Measurements from ENCODE around the gene TBC1D22A. TPM values are rescaled to one million over a fixed set of nuclear protein-coding genes. Genes with fewer than 3 reads are reported as not detected.

TBC1D22A gene
- total RNA-seq, 1 experiment from 2014 or later = 20.9 TPM

GRCh38 chr22:46799626-46800025 is 37.2 kb downstream of the TBC1D22A start:
- DNase-seq (ENCODE audit: low read depth, low spot score) = no peak
- intact Hi-C loops (cut with micrococcal nuclease) = loop anchor here (2.0 to 10.0 kb wide), 3 partner anchors 61 to 1035 kb away; partner anchors contain the start of gene CERK
- CTCF ChIA-PET = interaction anchor here (1.3 to 1.7 kb wide), 2 partner anchors 41 to 236 kb away, joined by 5 to 6 read pairs; no protein-coding TSS in a partner anchor

GRCh38 chr22:46800102-46800857 is 37.8 kb downstream of the TBC1D22A start:
- Histone ChIP-seq H3K9ac (ENCODE audit: low read length) (no peak overlapping the region), H3K27ac (ENCODE audit: low read depth, low read length) (no peak overlapping the region), H4K20me1 (ENCODE audit: insufficient read depth) (no peaks in the 10 kb centered on the region), H3K27me3 (ENCODE audit: insufficient read depth, low read length) (no peaks in the 10 kb centered on the region), H3K4me3 (replicated peaks in 1 of 2; ENCODE audit: low read depth in 1 of 2, low read length in 2 of 2) (no peak overlapping the region), H3K4me2 (ENCODE audit: low read length) (no peak overlapping the region), H3K9me2 (ENCODE audit: insufficient read depth) (no peaks in the 10 kb centered on the region), H3K79me2 (ENCODE audit: insufficient read depth, low read length) (peaks cover 3% of the 10 kb centered on the region; the same call in 1 of the 2 replicates), H3K4me1 (ENCODE audit: control insufficient read depth in 1 of 2, insufficient read depth in 2 of 2, low read length in 2 of 2) (peaks cover 3 to 18% of the 10 kb centered on the region in 2 experiments), H3K36me3 (ENCODE audit: control insufficient read depth in 1 of 2, insufficient read depth in 2 of 2, low read length in 2 of 2) (peaks cover 10 to 11% of the 10 kb centered on the region in 2 experiments; a peak in 2 of 4 replicates), H3K9me3 (ENCODE audit: control insufficient read depth in 1 of 2, insufficient read depth in 1 of 2, low read depth in 1 of 2, low read length in 2 of 2) (no peaks in the 10 kb centered on the region), H2AFZ (ENCODE audit: low read depth, low read length, poor library complexity, severe bottlenecking) (no peak overlapping the region)
- intact Hi-C loops (cut with micrococcal nuclease) = loop anchor here (5.0 kb wide), 1 partner anchor 238 kb away; no protein-coding TSS in a partner anchor
- CTCF ChIA-PET = interaction anchor here (0.9 to 1.9 kb wide), 4 partner anchors 9 to 237 kb away, joined by 3 to 9 read pairs (median 4); no protein-coding TSS in a partner anchor
- RAD21 ChIA-PET (ENCODE audit: low non-redundant PET in 1 of 2, low total read pairs in 2 of 2, uncharacterized antibody in 2 of 2, unreplicated experiment in 2 of 2) = no interaction called here
- BruUV-seq (replicated peaks) = no TSS peak
- ATAC-seq (no peak), DNase-seq (ENCODE audit: low read depth, low spot score) (no peak)
- POLR2A ChIA-PET = no interaction called here
- TF ChIP-seq, protein P1, sequence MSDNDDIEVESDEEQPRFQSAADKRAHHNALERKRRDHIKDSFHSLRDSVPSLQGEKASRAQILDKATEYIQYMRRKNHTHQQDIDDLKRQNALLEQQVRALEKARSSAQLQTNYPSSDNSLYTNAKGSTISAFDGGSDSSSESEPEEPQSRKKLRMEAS (IDR thresholded peaks at IDR 0.05) = no peak
- no peak for TF ChIP-seq CBX3 (IDR thresholded peaks at IDR 0.05; ENCODE audit: low read depth)
- no peak for TF ChIP-seq POLR2A (IDR thresholded peaks at IDR 0.05; ENCODE audit: borderline replicate concordance, extremely low read depth, insufficient read depth, insufficient read length)
- no peak for TF ChIP-seq ZNF274 (IDR thresholded peaks at IDR 0.05; ENCODE audit: low read depth, low read length)
- TF ChIP-seq SRF (IDR thresholded peaks at IDR 0.05; ENCODE audit: low read depth) = no peak
- no peak for TF ChIP-seq ZFX (IDR thresholded peaks at IDR 0.05)
- TF ChIP-seq EZH2phosphoT487 (IDR thresholded peaks at IDR 0.05; ENCODE audit: borderline replicate concordance) = no peak
- TF ChIP-seq CEBPB (IDR thresholded peaks at IDR 0.05; ENCODE audit: low read depth) = no peak
- no peak for TF ChIP-seq SP1 (IDR thresholded peaks at IDR 0.05; ENCODE audit: low read depth)
- no peak for TF ChIP-seq SIN3A (IDR thresholded peaks at IDR 0.05; ENCODE audit: low read depth)
- TF ChIP-seq, protein P2, sequence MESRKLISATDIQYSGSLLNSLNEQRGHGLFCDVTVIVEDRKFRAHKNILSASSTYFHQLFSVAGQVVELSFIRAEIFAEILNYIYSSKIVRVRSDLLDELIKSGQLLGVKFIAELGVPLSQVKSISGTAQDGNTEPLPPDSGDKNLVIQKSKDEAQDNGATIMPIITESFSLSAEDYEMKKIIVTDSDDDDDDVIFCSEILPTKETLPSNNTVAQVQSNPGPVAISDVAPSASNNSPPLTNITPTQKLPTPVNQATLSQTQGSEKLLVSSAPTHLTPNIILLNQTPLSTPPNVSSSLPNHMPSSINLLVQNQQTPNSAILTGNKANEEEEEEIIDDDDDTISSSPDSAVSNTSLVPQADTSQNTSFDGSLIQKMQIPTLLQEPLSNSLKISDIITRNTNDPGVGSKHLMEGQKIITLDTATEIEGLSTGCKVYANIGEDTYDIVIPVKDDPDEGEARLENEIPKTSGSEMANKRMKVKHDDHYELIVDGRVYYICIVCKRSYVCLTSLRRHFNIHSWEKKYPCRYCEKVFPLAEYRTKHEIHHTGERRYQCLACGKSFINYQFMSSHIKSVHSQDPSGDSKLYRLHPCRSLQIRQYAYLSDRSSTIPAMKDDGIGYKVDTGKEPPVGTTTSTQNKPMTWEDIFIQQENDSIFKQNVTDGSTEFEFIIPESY (IDR thresholded peaks at IDR 0.05; ENCODE audit: extremely low read depth, insufficient replicate concordance, low read length) = no peak

More at GRCh38 chr22:46799626-46800025, 37.2 kb downstream of the TBC1D22A start:
- ChIA-PET POLR2A (interaction anchor here (0.8 kb wide), 1 partner anchor 61 kb away, joined by 3 read pairs; no protein-coding TSS in a partner anchor), RAD21 (ENCODE audit: low non-redundant PET in 1 of 2, low total read pairs in 2 of 2, uncharacterized antibody in 2 of 2, unreplicated experiment in 2 of 2) (no interaction called here)
- peaks cover 3 to 18% of the 10 kb centered on the region in 2 experiments for H3K4me1 ChIP-seq (ENCODE audit: control insufficient read depth in 1 of 2, insufficient read depth in 2 of 2, low read length in 2 of 2)
- no peak overlapping the region for H3K4me3 ChIP-seq (replicated peaks in 1 of 2; ENCODE audit: low read depth in 1 of 2, low read length in 2 of 2)
- H2AFZ ChIP-seq (ENCODE audit: low read depth, low read length, poor library complexity, severe bottlenecking) = no peak overlapping the region
- no peak for ATAC-seq
- peaks cover 3% of the 10 kb centered on the region; the same call in 1 of the 2 replicates for H3K79me2 ChIP-seq (ENCODE audit: insufficient read depth, low read length)
- H3K27ac ChIP-seq (ENCODE audit: low read depth, low read length) = no peak overlapping the region
- H3K9me3 ChIP-seq (ENCODE audit: control insufficient read depth in 1 of 2, insufficient read depth in 1 of 2, low read depth in 1 of 2, low read length in 2 of 2) = no peaks in the 10 kb centered on the region
- TF ChIP-seq, protein P2 (IDR thresholded peaks at IDR 0.05; ENCODE audit: extremely low read depth, insufficient replicate concordance, low read length) = no peak
- TF ChIP-seq SIN3A (IDR thresholded peaks at IDR 0.05; ENCODE audit: low read depth) = no peak
- no peak for TF ChIP-seq EGR1 (IDR thresholded peaks at IDR 0.05; ENCODE audit: low read depth)
- TF ChIP-seq TCF7L2 (IDR thresholded peaks at IDR 0.05; ENCODE audit: borderline replicate concordance, extremely low read depth, insufficient read depth, insufficient read length) = no peak
- H3K9me2 ChIP-seq (ENCODE audit: insufficient read depth) = no peaks in the 10 kb centered on the region
- peaks cover 10 to 11% of the 10 kb centered on the region in 2 experiments; a peak in 2 of 4 replicates for H3K36me3 ChIP-seq (ENCODE audit: control insufficient read depth in 1 of 2, insufficient read depth in 2 of 2, low read length in 2 of 2)
- no peaks in the 10 kb centered on the region for H3K27me3 ChIP-seq (ENCODE audit: insufficient read depth, low read length)
- no peaks in the 10 kb centered on the region for H4K20me1 ChIP-seq (ENCODE audit: insufficient read depth)
- BruUV-seq (replicated peaks) = no TSS peak
- no peak overlapping the region for H3K9ac ChIP-seq (ENCODE audit: low read length)
- H3K4me2 ChIP-seq (ENCODE audit: low read length) = no peak overlapping the region
